Peyer's patch (tissue), 4 donors: ENCODE measurements around the gene CPAMD8. TPM values are rescaled to one million over a fixed set of nuclear protein-coding genes. Genes with fewer than 3 reads are reported as not detected.

Experiments
- DNase-seq, 3 donors: peaks; one replicate each; pipeline ENCODE4 v3.0.0-alpha.2; 2017 to 2019
- H3K27ac ChIP-seq, 4 donors: fragments of 200-600 bp; sonication (generic); one replicate each; pipeline ENCODE4 v1.5.1; 2016 to 2019
- H3K27me3 ChIP-seq, 2 donors: fragments of 200-600 bp; sonication (generic); one replicate each; pipeline ENCODE4 v1.5.1; 2019
- H3K36me3 ChIP-seq, 3 donors: fragments of 200-600 bp; sonication (generic); one replicate each; pipeline ENCODE4 v1.5.1; 2016 to 2019
- H3K4me1 ChIP-seq, 4 donors: fragments of 200-600 bp; sonication (generic); one replicate each; pipeline ENCODE4 v1.5.1; 2016 to 2019
- H3K4me3 ChIP-seq, 4 donors: fragments of 200-600 bp; sonication (generic); 1 replicate in 3 of 4; 2 replicates in 1 of 4; pipeline ENCODE4 v1.5.1; 2016 to 2019; ENCODE audit warnings: mild to moderate bottlenecking in 1 of 4
- H3K9me3 ChIP-seq, 4 donors: fragments of 200-600 bp; sonication (generic); one replicate each; pipeline ENCODE4 v1.5.1; 2016 to 2019; ENCODE audit warnings: mild to moderate bottlenecking in 1 of 4
- CTCF ChIP-seq, 6 experiments: fragments of 450-650 bp in 4 of 6; fragments of 200-600 bp in 2 of 6; sonication (generic) in 1 of 6; IDR thresholded peaks; one replicate each; pipeline ENCODE4 v1.5.1; 2017 to 2019; ENCODE audit warnings: antibody characterized with exemption in 6 of 6, mild to moderate bottlenecking in 3 of 6, moderate library complexity in 1 of 6
- POLR2A ChIP-seq, 2 donors: fragments of 450-650 bp; IDR thresholded peaks; one replicate each; pipeline ENCODE4 v1.5.1; 2017; ENCODE audit warnings: antibody characterized with exemption in 2 of 2, mild to moderate bottlenecking in 2 of 2, moderate library complexity in 2 of 2
- small RNA-seq, 2 donors: library from RNA; depleted of rRNA; stranded (forward); fragments of <200 nt; gene quantifications; one replicate each; pipeline ENCODE3, GENCODE V24; 2016
- total RNA-seq, 4 donors: library from RNA; depleted of rRNA; stranded (reverse); fragments of >200 nt; gene quantifications; one replicate each; pipeline ENCODE4 v1.1.0, GENCODE V29; 2016

The CPAMD8 gene
- total RNA-seq, 4 donors from 2014 or later, result 2.6 to 10.7 (median 5.2) TPM

GRCh38 chr19:16850133-16850532 lies 176.5 kb downstream of the CPAMD8 start:
- Histone ChIP-seq H3K27ac (no peak overlapping the region), H3K9me3 (no peaks in the 10 kb centered on the region), H3K4me3 (no peak overlapping the region), H3K27me3 (no peaks in the 10 kb centered on the region), H3K4me1 (no peaks in the 10 kb centered on the region), H3K36me3 (peaks cover 0 to 86% (median 0%) of the 10 kb centered on the region in 3 donors)
- no peak for DNase-seq
- TF ChIP-seq CTCF (IDR thresholded peaks at IDR 0.05) (no peak), POLR2A (IDR thresholded peaks at IDR 0.05) (no peak)

- Histone ChIP-seq H3K36me3 (peaks cover 0 to 79% (median 0%) of the 10 kb centered on the region in 3 donors), H3K27me3 (no peaks in the 10 kb centered on the region), H3K4me3 (no peak overlapping the region), H3K9me3 (no peaks in the 10 kb centered on the region), H3K4me1 (no peaks in the 10 kb centered on the region), H3K27ac (no peak overlapping the region)
- DNase-seq, result no peak
- TF ChIP-seq CTCF (IDR thresholded peaks at IDR 0.05) (no peak), POLR2A (IDR thresholded peaks at IDR 0.05) (no peak)
Measured at GRCh38 chr19:16849168-16849567, 177.4 kb downstream of the CPAMD8 start.

- peaks cover 0 to 77% (median 0%) of the 10 kb centered on the region in 3 donors for H3K36me3 ChIP-seq
- TF ChIP-seq CTCF (IDR thresholded peaks at IDR 0.05) (no peak), POLR2A (IDR thresholded peaks at IDR 0.05) (no peak)
Measured at GRCh38 chr19:16847430-16847829, 179.2 kb downstream of the CPAMD8 start.

GRCh38 chr19:16846901-16847300 lies 179.7 kb downstream of the CPAMD8 start:
- Histone ChIP-seq H3K4me3 (no peak overlapping the region), H3K9me3 (no peaks in the 10 kb centered on the region), H3K27ac (no peak overlapping the region), H3K4me1 (no peaks in the 10 kb centered on the region), H3K36me3 (peaks cover 0 to 77% (median 0%) of the 10 kb centered on the region in 3 donors), H3K27me3 (no peaks in the 10 kb centered on the region)
- TF ChIP-seq POLR2A (IDR thresholded peaks at IDR 0.05), result no peak
- TF ChIP-seq CTCF (IDR thresholded peaks at IDR 0.05), result no peak
- DNase-seq, result no peak

More at GRCh38 chr19:16847430-16847829, 179.2 kb downstream of the CPAMD8 start:
- no peak overlapping the region for H3K27ac ChIP-seq
- no peak for DNase-seq
- H3K4me3 ChIP-seq, result no peak overlapping the region
- no peaks in the 10 kb centered on the region for H3K4me1 ChIP-seq
- H3K27me3 ChIP-seq, result no peaks in the 10 kb centered on the region
- no peaks in the 10 kb centered on the region for H3K9me3 ChIP-seq

Small RNA genes within 50 kb of the gene (small RNA-seq; reads per million reads assigned to genes)
- gene RN7SL823P (0 reads per million in 2 donors), gene RN7SL835P (0 reads per million in 2 donors)

Other genes with a start within 250 kb of the CPAMD8 start
- gene SIN3B, start 197.4 kb downstream of the CPAMD8 start, total RNA-seq, result 100 to 1,000 TPM in 1 of 4 donors, 10 to 100 TPM in 3; 32.4 to 459 (median 86.2) TPM
- 10 to 100 TPM in 1 of 4 donors, 1 to 10 TPM in 3; 3.9 to 11.6 (median 5.1) TPM for gene F2RL3, start 137.8 kb downstream of the CPAMD8 start, total RNA-seq
- gene HAUS8, start 48.6 kb upstream of the CPAMD8 start, total RNA-seq, result 10 to 100 TPM in 2 of 4 donors, 1 to 10 TPM in 2; 9.7 to 29.7 (median 10.1) TPM
- 100 to 1,000 TPM in 3 of 4 donors, 10 to 100 TPM in 1; 65.3 to 578 (median 143) TPM for gene MYO9B, start 49.0 kb upstream of the CPAMD8 start, total RNA-seq
- gene USE1, start 188.5 kb upstream of the CPAMD8 start, total RNA-seq, result 10 to 100 TPM in 3 of 4 donors, 1 to 10 TPM in 1; 7.7 to 13.6 (median 11.2) TPM
- gene OCEL1, start 199.4 kb upstream of the CPAMD8 start, total RNA-seq, result 10 to 100 TPM in 3 of 4 donors, 1 to 10 TPM in 1; 8.3 to 38.5 (median 30.8) TPM
- 100 to 1,000 TPM in 3 of 4 donors, 10 to 100 TPM in 1; 42.1 to 217 (median 142) TPM for gene NR2F6, start 219.1 kb upstream of the CPAMD8 start, total RNA-seq
- 10 to 100 TPM in 1 of 4 donors, 1 to 10 TPM in 3; 1.6 to 11.6 (median 2.5) TPM for gene USHBP1, start 237.9 kb upstream of the CPAMD8 start, total RNA-seq
- gene BABAM1, start 240.6 kb upstream of the CPAMD8 start, total RNA-seq, result 100 to 1,000 TPM in 1 of 4 donors, 10 to 100 TPM in 3; 51.8 to 174 (median 59.2) TPM